Vagina (tissue), 2 donors: ENCODE measurements around the gene CETN1. TPM values are rescaled to one million over a fixed set of nuclear protein-coding genes. Genes with fewer than 3 reads are reported as not detected.
A peak's percentile ranks its signal among the peaks of the same experiment; 100 is the strongest.

Source experiments
- DNase-seq, 2 donors: peaks; one replicate each; pipeline ENCODE4 v3.0.0-alpha.2; 2017; ENCODE audit errors: extremely low spot score in 2 of 2
- H3K27ac ChIP-seq: fragments of 200-600 bp; sonication (generic); one replicate; pipeline ENCODE4 v1.5.1; 2019
- H3K27me3 ChIP-seq: fragments of 200-600 bp; sonication (generic); one replicate; pipeline ENCODE4 v1.5.1; 2019
- H3K36me3 ChIP-seq, 2 donors: fragments of 200-600 bp; sonication (generic); one replicate each; pipeline ENCODE4 v1.5.1; 2017 to 2019
- H3K4me1 ChIP-seq: fragments of 200-600 bp; sonication (generic); one replicate; pipeline ENCODE4 v1.5.1; 2019
- H3K4me3 ChIP-seq, 2 donors: fragments of 200-600 bp; sonication (generic); 1 replicate in 1 of 2; 2 replicates in 1 of 2; pipeline ENCODE4 v1.5.1; 2016 to 2019
- H3K9me3 ChIP-seq: fragments of 200-600 bp; sonication (generic); one replicate; pipeline ENCODE4 v1.5.1; 2019
- POLR2A ChIP-seq, 2 donors: fragments of 450-650 bp; IDR thresholded peaks; one replicate each; pipeline ENCODE4 v1.6.1; 2017; ENCODE audit warnings: antibody characterized with exemption in 2 of 2, mild to moderate bottlenecking in 2 of 2, moderate library complexity in 2 of 2
- POLR2AphosphoS5 ChIP-seq, 2 donors: sonication (generic); formaldehyde crosslinking; IDR thresholded peaks; one replicate each; pipeline ENCODE4 v1.9.0; 2017; ENCODE audit warnings: antibody characterized with exemption in 2 of 2, mild to moderate bottlenecking in 2 of 2, low read depth in 1 of 2; ENCODE audit not compliant: insufficient read depth in 1 of 2
- intact Hi-C: fragments of 100-400 bp; cut with DNase I; formaldehyde crosslinking; loops from one replicate; pipeline ENCODE4 v1.15.1; 2023
- total RNA-seq: library from RNA; depleted of rRNA; stranded (reverse); fragments of >200 nt; gene quantifications from one replicate; pipeline ENCODE4 v1.2.3, GENCODE V29; 2016
- TF ChIP-seq, protein P1 (sequence below), 3 experiments: fragments of 450-650 bp in 2 of 3; fragments of 200-600 bp in 1 of 3; sonication (generic) in 1 of 3; IDR thresholded peaks; one replicate each; pipeline ENCODE4 v1.5.1; 2017 to 2019; ENCODE audit warnings: antibody characterized with exemption in 3 of 3, mild to moderate bottlenecking in 2 of 3, moderate library complexity in 2 of 3

Gene CETN1
- total RNA-seq, 1 donor from 2014 or later, result not detected

DNA sequence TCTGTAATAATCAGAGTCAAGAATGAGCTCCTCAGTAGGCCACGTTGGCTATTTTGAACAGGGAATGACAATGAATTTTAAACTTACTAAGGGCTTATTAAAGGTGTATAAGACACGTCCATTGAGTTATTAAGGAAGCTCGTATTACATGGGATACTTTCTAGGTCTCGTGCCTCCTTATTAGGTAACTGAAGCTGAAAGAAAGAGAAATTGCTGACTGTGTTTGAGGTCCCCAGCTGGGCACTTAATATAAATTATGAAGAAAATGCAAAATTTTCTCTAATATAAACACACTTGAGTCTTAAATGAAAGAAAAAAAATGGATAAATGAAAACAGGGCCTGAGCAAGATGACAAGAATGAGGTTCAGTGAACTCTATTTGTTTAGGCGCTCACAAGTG, 38.4 kb downstream of the CETN1 start:
- TF ChIP-seq, protein P1, sequence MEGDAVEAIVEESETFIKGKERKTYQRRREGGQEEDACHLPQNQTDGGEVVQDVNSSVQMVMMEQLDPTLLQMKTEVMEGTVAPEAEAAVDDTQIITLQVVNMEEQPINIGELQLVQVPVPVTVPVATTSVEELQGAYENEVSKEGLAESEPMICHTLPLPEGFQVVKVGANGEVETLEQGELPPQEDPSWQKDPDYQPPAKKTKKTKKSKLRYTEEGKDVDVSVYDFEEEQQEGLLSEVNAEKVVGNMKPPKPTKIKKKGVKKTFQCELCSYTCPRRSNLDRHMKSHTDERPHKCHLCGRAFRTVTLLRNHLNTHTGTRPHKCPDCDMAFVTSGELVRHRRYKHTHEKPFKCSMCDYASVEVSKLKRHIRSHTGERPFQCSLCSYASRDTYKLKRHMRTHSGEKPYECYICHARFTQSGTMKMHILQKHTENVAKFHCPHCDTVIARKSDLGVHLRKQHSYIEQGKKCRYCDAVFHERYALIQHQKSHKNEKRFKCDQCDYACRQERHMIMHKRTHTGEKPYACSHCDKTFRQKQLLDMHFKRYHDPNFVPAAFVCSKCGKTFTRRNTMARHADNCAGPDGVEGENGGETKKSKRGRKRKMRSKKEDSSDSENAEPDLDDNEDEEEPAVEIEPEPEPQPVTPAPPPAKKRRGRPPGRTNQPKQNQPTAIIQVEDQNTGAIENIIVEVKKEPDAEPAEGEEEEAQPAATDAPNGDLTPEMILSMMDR (IDR thresholded peaks at IDR 0.05), result no peak
- TF ChIP-seq POLR2A (IDR thresholded peaks at IDR 0.05), result no peak
- TF ChIP-seq POLR2AphosphoS5 (IDR thresholded peaks at IDR 0.05; ENCODE audit: insufficient read depth in 1 of 2, low read depth in 1 of 2), result no peak
- intact Hi-C loops, result loop anchor here (10.0 kb wide), 1 partner anchor 334 kb away; no protein-coding TSS in a partner anchor
- Histone ChIP-seq H3K4me3 (no peak overlapping the region), H3K27ac (no peak overlapping the region), H3K9me3 (no peaks in the 10 kb centered on the region), H3K27me3 (no peaks in the 10 kb centered on the region), H3K4me1 (no peaks in the 10 kb centered on the region), H3K36me3 (no peaks in the 10 kb centered on the region)
- no peak for DNase-seq

DNA sequence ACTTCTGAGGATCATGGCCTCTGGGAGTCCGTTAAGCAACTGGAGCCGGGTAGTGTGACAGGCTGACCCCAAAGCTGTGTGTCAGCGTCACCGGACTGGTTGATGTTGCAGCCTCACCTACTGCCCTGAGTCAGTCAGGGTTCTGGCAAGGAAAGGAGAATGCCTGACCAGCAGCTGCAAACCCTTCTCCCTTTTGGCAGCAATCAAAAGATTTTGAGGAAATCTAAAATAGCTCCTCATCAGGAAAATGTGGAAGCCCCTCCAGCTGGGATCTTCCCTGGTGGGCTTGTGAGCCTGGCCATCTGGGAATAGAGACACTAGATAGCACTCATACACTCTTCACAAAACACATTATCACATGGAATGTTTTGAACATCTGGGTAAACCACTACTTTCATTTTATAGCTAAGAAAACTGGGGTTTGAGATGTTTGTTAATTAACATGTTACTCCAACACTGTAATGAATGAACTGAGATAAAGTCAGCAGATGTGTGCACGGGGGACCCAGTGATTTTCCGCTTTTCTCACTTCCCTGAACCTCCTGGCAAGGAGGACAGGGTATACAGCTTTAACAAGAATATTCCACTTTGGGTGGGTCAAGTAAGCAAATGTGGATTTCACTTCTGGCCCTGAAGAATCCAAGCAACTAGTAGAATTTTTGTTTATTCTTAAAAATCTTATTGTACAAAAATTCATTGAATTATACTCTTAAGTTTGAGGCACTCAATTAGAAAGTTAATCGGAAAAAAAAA, 41.3 kb downstream of the CETN1 start:
- Histone ChIP-seq H3K4me1 (no peaks in the 10 kb centered on the region), H3K27ac (no peak overlapping the region), H3K36me3 (no peaks in the 10 kb centered on the region), H3K4me3 (no peak overlapping the region), H3K9me3 (no peaks in the 10 kb centered on the region), H3K27me3 (no peaks in the 10 kb centered on the region)
- intact Hi-C loops, result loop anchor here (10.0 kb wide), 1 partner anchor 213 kb away; no protein-coding TSS in a partner anchor
- TF ChIP-seq, protein P1 (IDR thresholded peaks at IDR 0.05), result no peak
- TF ChIP-seq POLR2AphosphoS5 (IDR thresholded peaks at IDR 0.05; ENCODE audit: insufficient read depth in 1 of 2, low read depth in 1 of 2) (no peak), POLR2A (IDR thresholded peaks at IDR 0.05) (no peak)
- DNase-seq, result no peak

- no peaks in the 10 kb centered on the region for H3K9me3 ChIP-seq
- no peak for DNase-seq
- H3K36me3 ChIP-seq, result no peaks in the 10 kb centered on the region
- no peaks in the 10 kb centered on the region for H3K4me1 ChIP-seq
- H3K27me3 ChIP-seq, result no peaks in the 10 kb centered on the region
- intact Hi-C loops, result loop anchor here (10.0 kb wide), 1 partner anchor 213 kb away; no protein-coding TSS in a partner anchor
- H3K4me3 ChIP-seq, result no peak overlapping the region
- H3K27ac ChIP-seq, result no peak overlapping the region
- TF ChIP-seq, protein P1 (IDR thresholded peaks at IDR 0.05), result no peak
Measured at GRCh38 chr18:622289-622688, 42.1 kb downstream of the CETN1 start.

GRCh38 chr18:623761-624620, 43.8 kb downstream of the CETN1 start:
- Histone ChIP-seq H3K27ac (no peak overlapping the region), H3K27me3 (no peaks in the 10 kb centered on the region), H3K9me3 (no peaks in the 10 kb centered on the region), H3K4me1 (no peaks in the 10 kb centered on the region), H3K36me3 (no peaks in the 10 kb centered on the region), H3K4me3 (no peak overlapping the region)
- intact Hi-C loops, result loop anchor here (10.0 kb wide), 1 partner anchor 211 kb away; no protein-coding TSS in a partner anchor
- no peak for DNase-seq
- TF ChIP-seq POLR2A (IDR thresholded peaks at IDR 0.05), result no peak
- TF ChIP-seq POLR2AphosphoS5 (IDR thresholded peaks at IDR 0.05; ENCODE audit: insufficient read depth in 1 of 2, low read depth in 1 of 2), result no peak
- TF ChIP-seq, protein P1 (IDR thresholded peaks at IDR 0.05), result peak; percentile 29 to 41 (median 38)
